ENCODE measurements around the gene RELL2. TPM values are rescaled to one million over a fixed set of nuclear protein-coding genes. Genes with fewer than 3 reads are reported as not detected.

Gene RELL2
- total RNA-seq, 1 donor from 2014 or later: 12.9 TPM

GRCh38 chr5:141665995-141666940 is 29.5 kb downstream of the RELL2 start:
- H3K27me3 ChIP-seq (ENCODE audit: insufficient read depth, low read length): no peaks in the 10 kb centered on the region
- no peaks in the 10 kb centered on the region for H3K9me3 Mint-ChIP-seq (ENCODE audit: unreplicated experiment)
- H3K79me2 ChIP-seq (ENCODE audit: insufficient read depth, low read length): no peaks in the 10 kb centered on the region
- H3K9ac ChIP-seq (ENCODE audit: low read length): no peak overlapping the region
- peaks cover 11% of the 10 kb centered on the region for H3K4me1 ChIP-seq (ENCODE audit: insufficient read depth, low read length)
- FAIRE-seq: no peak
- H4K20me1 ChIP-seq (ENCODE audit: insufficient read depth, low read length): no peaks in the 10 kb centered on the region
- no peak for DNase-seq (ENCODE audit: low read depth)
- TF ChIP-seq EZH2 (IDR thresholded peaks at IDR 0.05; ENCODE audit: insufficient read depth, low read length) (no peak), CTCF (IDR thresholded peaks at IDR 0.05; ENCODE audit: insufficient read depth, low read depth, low read length) (no peak)
- no peaks in the 10 kb centered on the region for H3K9me3 ChIP-seq (ENCODE audit: insufficient read depth, low read depth, low read length)
- H3K27ac Mint-ChIP-seq (ENCODE audit: unreplicated experiment): no peak overlapping the region
- H3K27ac ChIP-seq (ENCODE audit: low read depth, low read length): no peak overlapping the region
- H3K4me2 ChIP-seq (ENCODE audit: low read length): no peak overlapping the region
- peaks cover 20% of the 10 kb centered on the region for H3K36me3 Mint-ChIP-seq (ENCODE audit: low read depth, unreplicated experiment)
- no peak overlapping the region for H3K4me3 ChIP-seq (ENCODE audit: insufficient read depth, low read depth, low read length)
- no peak overlapping the region for H3K4me3 Mint-ChIP-seq (ENCODE audit: unreplicated experiment)
- H2AFZ ChIP-seq (ENCODE audit: low read depth, low read length): no peak overlapping the region
- peaks cover 11% of the 10 kb centered on the region for H3K4me1 Mint-ChIP-seq (ENCODE audit: low read depth, unreplicated experiment)
- H3K27me3 Mint-ChIP-seq (ENCODE audit: low read depth, unreplicated experiment): no peaks in the 10 kb centered on the region
- peaks cover 12% of the 10 kb centered on the region for H3K36me3 ChIP-seq (ENCODE audit: insufficient read depth, low read length)

- FAIRE-seq (no peak), DNase-seq (ENCODE audit: low read depth) (peak; percentile 29)
- Mint-ChIP-seq H3K4me1 (ENCODE audit: low read depth, unreplicated experiment) (peaks cover 11% of the 10 kb centered on the region), H3K36me3 (ENCODE audit: low read depth, unreplicated experiment) (peaks cover 14% of the 10 kb centered on the region), H3K9me3 (ENCODE audit: unreplicated experiment) (no peaks in the 10 kb centered on the region), H3K4me3 (ENCODE audit: unreplicated experiment) (no peak overlapping the region), H3K27me3 (ENCODE audit: low read depth, unreplicated experiment) (no peaks in the 10 kb centered on the region), H3K27ac (ENCODE audit: unreplicated experiment) (no peak overlapping the region)
- H3K79me2 ChIP-seq (ENCODE audit: insufficient read depth, low read length): no peaks in the 10 kb centered on the region
- H2AFZ ChIP-seq (ENCODE audit: low read depth, low read length): no peak overlapping the region
- peak overlapping the region; percentile 59 for H3K27ac ChIP-seq (ENCODE audit: low read depth, low read length)
- peak overlapping the region; percentile 2 for H3K4me2 ChIP-seq (ENCODE audit: low read length)
- TF ChIP-seq EZH2 (IDR thresholded peaks at IDR 0.05; ENCODE audit: insufficient read depth, low read length) (no peak), CTCF (IDR thresholded peaks at IDR 0.05; ENCODE audit: insufficient read depth, low read depth, low read length) (no peak)
- H3K9ac ChIP-seq (ENCODE audit: low read length): peak overlapping the region; percentile 56
- no peaks in the 10 kb centered on the region for H3K27me3 ChIP-seq (ENCODE audit: insufficient read depth, low read length)
- H3K36me3 ChIP-seq (ENCODE audit: insufficient read depth, low read length): peaks cover 9% of the 10 kb centered on the region
- H3K4me1 ChIP-seq (ENCODE audit: insufficient read depth, low read length): peaks cover 11% of the 10 kb centered on the region
- no peaks in the 10 kb centered on the region for H3K9me3 ChIP-seq (ENCODE audit: insufficient read depth, low read depth, low read length)
- no peaks in the 10 kb centered on the region for H4K20me1 ChIP-seq (ENCODE audit: insufficient read depth, low read length)
- H3K4me3 ChIP-seq (ENCODE audit: insufficient read depth, low read depth, low read length): no peak overlapping the region
Observed at GRCh38 chr5:141668601-141669265, 31.9 kb downstream of the RELL2 start.
